CD4-positive, alpha-beta T cell treated with Interleukin-1 beta for 1 hour (primary cell): Measurements from ENCODE around the gene MXD3.
"Not testable (repeated sequence)": the region's sequence is repeated elsewhere in the genome, so short reads cannot be mapped to it uniquely, and the experiment has no call there.

Experiments used
- DNase-seq, 2 donors: peaks; one replicate each; pipeline ENCODE4 v3.0.0-alpha.2; 2020 to 2022

The MXD3 gene

GRCh38 chr5:177311723-177312648 is at the start of gene MXD3:
TSS of gene MXD3 (minus strand) at chr5:177311898. CDS start at chr5:177311830, 68 bp downstream.
- DNase-seq: peak; percentile 96

GRCh38 chr5:177360740-177361139 is 49.0 kb upstream of the MXD3 start:
- DNase-seq: not testable (repeated sequence)

- DNase-seq: no peak
Measured at GRCh38 chr5:177359860-177360259, 48.2 kb upstream of the MXD3 start.

GRCh38 chr5:177359451-177359851 is 47.8 kb upstream of the MXD3 start:
- DNase-seq: no peak

GRCh38 chr5:177358370-177358819 is 46.7 kb upstream of the MXD3 start:
- no peak for DNase-seq

- DNase-seq: peak; percentile 84 to 86
Measured at GRCh38 chr5:177357459-177358351, 46.0 kb upstream of the MXD3 start, which contains the start of gene RGS14. TSS of gene RGS14 (plus strand) at chr5:177357924. CDS start at chr5:177358025, 101 bp downstream.

- no peak for DNase-seq
Measured at GRCh38 chr5:177357146-177357458, 45.4 kb upstream of the MXD3 start.

- no peak for DNase-seq
Measured at GRCh38 chr5:177356746-177357145, 45.0 kb upstream of the MXD3 start.

- DNase-seq: no peak
Measured at GRCh38 chr5:177355868-177356168, 44.1 kb upstream of the MXD3 start.

GRCh38 chr5:177355162-177355867 is 43.6 kb upstream of the MXD3 start:
- no peak for DNase-seq

- DNase-seq: no peak
Measured at GRCh38 chr5:177354711-177355110, 43.0 kb upstream of the MXD3 start.

- DNase-seq: no peak
Measured at GRCh38 chr5:177354256-177354655, 42.6 kb upstream of the MXD3 start.

- DNase-seq: no peak
Measured at GRCh38 chr5:177353093-177353492, 41.4 kb upstream of the MXD3 start.

- DNase-seq: peak; percentile 93 to 94
Measured at GRCh38 chr5:177351392-177352329, 40.0 kb upstream of the MXD3 start, which contains the start of gene LMAN2. TSS of gene LMAN2 (minus strand) at chr5:177351668. CDS start at chr5:177351647, 21 bp downstream.

- DNase-seq: no peak
Measured at GRCh38 chr5:177350776-177351391, 39.2 kb upstream of the MXD3 start.

GRCh38 chr5:177349762-177350161 is 38.1 kb upstream of the MXD3 start:
- DNase-seq: no peak

- no peak for DNase-seq
Measured at GRCh38 chr5:177349362-177349647, 37.6 kb upstream of the MXD3 start.

- no peak for DNase-seq
Measured at GRCh38 chr5:177347699-177348098, 36.0 kb upstream of the MXD3 start.

- no peak for DNase-seq
Measured at GRCh38 chr5:177346820-177347219, 35.1 kb upstream of the MXD3 start.

GRCh38 chr5:177344891-177345290 is 33.2 kb upstream of the MXD3 start:
- DNase-seq: no peak

- DNase-seq: no peak
Measured at GRCh38 chr5:177343777-177344176, 32.1 kb upstream of the MXD3 start.

- DNase-seq: not testable (repeated sequence)
Measured at GRCh38 chr5:177343000-177343399, 31.3 kb upstream of the MXD3 start.
